A549 (cell line): ENCODE data around the gene FAM118A. TPM values are rescaled to one million over a fixed set of nuclear protein-coding genes. Genes with fewer than 3 reads are reported as not detected.

Experiments used
- ATAC-seq, 2 experiments: fragments of 200-7000 bp in 1 of 2; fragments of >200 bp in 1 of 2; cut with Nextera tagmentation in 1 of 2; cut with Tn5 transposase in 1 of 2; 3 replicates each; pipeline versions ENCODE4 v1.8.0 to v1.9.1; 2018 to 2020; ENCODE audit warnings: mild to moderate bottlenecking in 1 of 2, moderate library complexity in 1 of 2
- CTCF ChIA-PET: fragments of 300-600 bp; sonication (Branson Sonifier 250); formaldehyde crosslinking; extraction: SDS; loops from one replicate; lab custom pipeline; 2021; ENCODE audit warnings: antibody characterized with exemption, inconsistent platforms; lab: Yijun Ruan, JAX
- POLR2A ChIA-PET: fragments of 350-600 bp; formaldehyde crosslinking; extraction: SDS; loops from one replicate; lab custom pipeline; 2021; ENCODE audit warnings: antibody characterized with exemption, inconsistent platforms; lab: Yijun Ruan, JAX
- DNase-seq, 2 experiments: peaks; one replicate each; pipeline versions ENCODE4 v3.0.0 to v3.0.0-alpha.2; 2011 to 2016; ENCODE audit warnings: low read depth in 1 of 2, low spot score in 1 of 2
- FAIRE-seq: peaks from 2 replicates; lab custom pipeline; 2011; peaks lifted over from hg19 to GRCh38; lab: Jason Lieb, UNC
- H3K27ac ChIP-seq, 2 experiments: fragments of >200 bp; sonication (Bioruptor Twin); formaldehyde crosslinking; 3 replicates each; pipeline ENCODE4 v1.5.1; 2016 to 2017
- H3K4me1 ChIP-seq: fragments of >200 bp; sonication (Bioruptor Twin); formaldehyde crosslinking; 3 replicates; pipeline ENCODE4 v1.6.1; 2016
- H3K4me2 ChIP-seq: fragments of >200 bp; sonication (Bioruptor Twin); formaldehyde crosslinking; 3 replicates; pipeline ENCODE4 v1.6.1; 2016
- H3K4me3 ChIP-seq: fragments of >200 bp; sonication (Bioruptor Twin); formaldehyde crosslinking; 3 replicates; pipeline ENCODE4 v1.5.1; 2016
- H3K9me3 ChIP-seq: fragments of >200 bp; sonication (Bioruptor Twin); formaldehyde crosslinking; 3 replicates; pipeline ENCODE4 v1.6.1; 2016
- BHLHE40 ChIP-seq: IDR thresholded peaks from 2 replicates; pipeline ENCODE4 v1.6.1; 2012; ENCODE audit warnings: low read depth, low read length, inconsistent platforms
- CBX2 ChIP-seq: fragments of 200-600 bp; sonication (generic); IDR thresholded peaks from 2 replicates; pipeline ENCODE4 v1.6.1; 2016; ENCODE audit warnings: low read depth, mild to moderate bottlenecking, borderline replicate concordance
- CHD4 ChIP-seq: fragments of 200-600 bp; sonication (generic); IDR thresholded peaks from 2 replicates; pipeline ENCODE4 v1.6.1; 2016; ENCODE audit warnings: antibody characterized with exemption, mild to moderate bottlenecking, borderline replicate concordance
- CTCF ChIP-seq: fragments of >200 bp; sonication (Bioruptor Twin); formaldehyde crosslinking; IDR thresholded peaks from 3 replicates; pipeline ENCODE4 v1.5.1; 2016
- E2F6 ChIP-seq: IDR thresholded peaks from 2 replicates; pipeline ENCODE4 v1.6.1; 2012; ENCODE audit warnings: low read depth, borderline replicate concordance
- EHF ChIP-seq: fragments of 250-450 bp; sonication (Bioruptor Pico); IDR thresholded peaks from 2 replicates; pipeline ENCODE4 v1.5.0; 2020; ENCODE audit warnings: mild to moderate bottlenecking
- ELK1 ChIP-seq: fragments of 150-350 bp; IDR thresholded peaks from 2 replicates; pipeline ENCODE4 v1.6.1; 2014; ENCODE audit warnings: low read depth, mild to moderate bottlenecking, low read length
- ESRRA ChIP-seq: fragments of 150-350 bp; IDR thresholded peaks from 2 replicates; pipeline ENCODE4 v1.6.1; 2014; ENCODE audit warnings: mild to moderate bottlenecking, low read length, borderline replicate concordance
- FOSB ChIP-seq: fragments of 250-450 bp; sonication (Bioruptor Pico); IDR thresholded peaks from 2 replicates; pipeline ENCODE4 v1.5.0; 2020; ENCODE audit warnings: mild to moderate bottlenecking, moderate library complexity
- FOSL2 ChIP-seq, 2 experiments: fragments of 450-650 bp in 1 of 2; fragments of >200 bp in 1 of 2; sonication (Bioruptor Twin) in 1 of 2; formaldehyde crosslinking; IDR thresholded peaks; 2 replicates each; pipeline versions ENCODE4 v1.5.0 to v1.6.1; 2016 to 2020; ENCODE audit warnings: mild to moderate bottlenecking in 1 of 2, moderate library complexity in 1 of 2
- FOXS1 ChIP-seq: fragments of 250-450 bp; sonication (Bioruptor Pico); IDR thresholded peaks from 2 replicates; pipeline ENCODE4 v1.5.0; 2020; ENCODE audit warnings: mild to moderate bottlenecking, moderate library complexity
- HDAC2 ChIP-seq: fragments of 200-600 bp; sonication (generic); IDR thresholded peaks from 2 replicates; pipeline ENCODE4 v1.6.1; 2016
- HMGXB4 ChIP-seq: fragments of 250-450 bp; sonication (Bioruptor Pico); IDR thresholded peaks from 2 replicates; pipeline ENCODE4 v1.5.0; 2021; ENCODE audit warnings: mild to moderate bottlenecking, moderate library complexity, borderline replicate concordance
- HOXA7 ChIP-seq: fragments of 250-450 bp; sonication (Bioruptor Pico); IDR thresholded peaks from 2 replicates; pipeline ENCODE4 v1.5.0; 2020; ENCODE audit warnings: mild to moderate bottlenecking, moderate library complexity
- HOXB5 ChIP-seq: fragments of 250-450 bp; sonication (Bioruptor Pico); IDR thresholded peaks from 2 replicates; pipeline ENCODE4 v1.5.0; 2020; ENCODE audit warnings: mild to moderate bottlenecking, moderate library complexity
- JUN ChIP-seq, 2 experiments: fragments of >200 bp; sonication (Bioruptor Twin); formaldehyde crosslinking; IDR thresholded peaks; 2 replicates in 1 of 2; 3 replicates in 1 of 2; pipeline ENCODE4 v1.6.1; 2016 to 2017
- KDM5A ChIP-seq: fragments of 200-600 bp; sonication (generic); IDR thresholded peaks from 2 replicates; pipeline ENCODE4 v1.6.1; 2016; ENCODE audit warnings: antibody characterized with exemption, mild to moderate bottlenecking
- MYC ChIP-seq: IDR thresholded peaks from 2 replicates; pipeline ENCODE4 v1.6.1; 2012; ENCODE audit warnings: mild to moderate bottlenecking, inconsistent platforms, low read length, improper control_type of control experiment, borderline replicate concordance
- NFE2L2 ChIP-seq: fragments of 150-350 bp; conservative IDR thresholded peaks from 2 replicates; pipeline ENCODE4 v1.6.1; 2014; ENCODE audit warnings: low read length
- POLR2AphosphoS2 ChIP-seq: conservative IDR thresholded peaks from 2 replicates; pipeline ENCODE4 v1.6.1; 2012; ENCODE audit warnings: low read length, improper control_type of control experiment, inconsistent platforms
- RAD21 ChIP-seq, 2 experiments: fragments of >200 bp in 1 of 2; sonication (Bioruptor Twin) in 1 of 2; formaldehyde crosslinking in 1 of 2; IDR thresholded peaks in 1 of 2; conservative IDR thresholded peaks in 1 of 2; 2 replicates in 1 of 2; 3 replicates in 1 of 2; pipeline ENCODE4 v1.6.1; 2012 to 2018; ENCODE audit warnings: inconsistent platforms in 1 of 2
- RARB ChIP-seq: fragments of 250-450 bp; sonication (Bioruptor Pico); IDR thresholded peaks from 2 replicates; pipeline ENCODE4 v1.8.0; 2021; ENCODE audit warnings: mild to moderate bottlenecking, moderate library complexity
- RCOR1 ChIP-seq: fragments of 150-350 bp; IDR thresholded peaks from 2 replicates; pipeline ENCODE4 v1.6.1; 2014; ENCODE audit warnings: antibody characterized with exemption, low read length, low read depth
- RFX5 ChIP-seq: fragments of 450-650 bp; IDR thresholded peaks from 2 replicates; pipeline ENCODE4 v1.7.1; 2014; ENCODE audit warnings: antibody characterized with exemption, mild to moderate bottlenecking, moderate library complexity
- RNF2 ChIP-seq: fragments of 200-600 bp; sonication (generic); IDR thresholded peaks from 2 replicates; pipeline ENCODE4 v1.6.1; 2016; ENCODE audit warnings: low read depth, mild to moderate bottlenecking, antibody characterized with exemption, moderate library complexity, borderline replicate concordance
- SMC3 ChIP-seq: fragments of >200 bp; sonication (Bioruptor Twin); formaldehyde crosslinking; IDR thresholded peaks from 3 replicates; pipeline ENCODE4 v1.6.1; 2018; ENCODE audit warnings: inconsistent platforms
- ZFP36 ChIP-seq: fragments of 450-650 bp; IDR thresholded peaks from 2 replicates; pipeline ENCODE4 v1.6.1; 2014; ENCODE audit warnings: borderline replicate concordance; ENCODE audit not compliant: partially characterized antibody
- ZSCAN20 ChIP-seq: fragments of 250-450 bp; sonication (Bioruptor Pico); IDR thresholded peaks from 2 replicates; pipeline ENCODE4 v1.8.0; 2022; ENCODE audit warnings: mild to moderate bottlenecking, moderate library complexity
- WGBS: methylation state at CpG from one replicate; pipeline ENCODE4 v1.1.6; 2017; ENCODE audit errors: missing lambda C conversion rate; 5-methylcytosine and 5-hydroxymethylcytosine counted together
- polyA plus RNA-seq, 4 experiments: library from polyadenylated mRNA; depleted of rRNA in 3 of 4; stranded (reverse); fragments of >200 nt; fragmentation: RNase III in 1 of 4; extraction: RNeasy Plus Mini Kit Qiagen cat#74134 plus additional on column Dnase treatment in 1 of 4; gene quantifications; 2 replicates in 3 of 4; 3 replicates in 1 of 4; pipeline ENCODE4 v1.2.3, GENCODE V29; 2011 to 2017
- TF ChIP-seq, protein P1 (sequence below): fragments of 250-450 bp; sonication (Bioruptor Pico); IDR thresholded peaks from 2 replicates; pipeline ENCODE4 v1.5.0; 2020; ENCODE audit warnings: low read depth, mild to moderate bottlenecking, moderate library complexity

FAM118A gene
- polyA plus RNA-seq, 2 of the 4 experiments (the other 2 are of a cell fraction): 16.8 to 18.1 TPM

- peak within 1 kb of the TSS in 1 of 2 experiments; percentile 61; a peak in 3 of 6 replicates for H3K27ac ChIP-seq
- ChIA-PET POLR2A (no interaction called here), CTCF (interaction anchor here (1.5 to 1.6 kb wide), 3 partner anchors 12 to 157 kb away, joined by 3 to 7 read pairs (median 4); no protein-coding TSS in a partner anchor)
- 58% methylated on average over 13 of the region's 46 CpGs for WGBS
- peaks cover 9% of the 10 kb centered on the region for H3K4me1 ChIP-seq
- no peaks in the 10 kb centered on the region for H3K9me3 ChIP-seq
- no peak for FAIRE-seq
- peak within 1 kb of the TSS; percentile 44 for H3K4me3 ChIP-seq
- peak in 1 of 2 experiments; percentile 28 for DNase-seq
- peak within 1 kb of the TSS; percentile 97 for H3K4me2 ChIP-seq
- no peak for TF ChIP-seq FOSL2 (IDR thresholded peaks at IDR 0.05)
- TF ChIP-seq FOSL2 (CRISPR knock-in tag; IDR thresholded peaks at IDR 0.05): no peak
- TF ChIP-seq E2F6: no peak
- TF ChIP-seq ESRRA: no peak
- TF ChIP-seq BHLHE40: no peak
- TF ChIP-seq KDM5A: no peak
- no peak for TF ChIP-seq RAD21 (conservative IDR thresholded peaks at IDR 0.05 in 1 of 2, IDR thresholded peaks at IDR 0.05 in 1 of 2)
- TF ChIP-seq RFX5: no peak
- TF ChIP-seq HMGXB4 (CRISPR knock-in tag): no peak
- no peak for TF ChIP-seq HDAC2
- no peak for TF ChIP-seq ZFP36
- TF ChIP-seq CBX2: no peak
- TF ChIP-seq MYC: no peak
- TF ChIP-seq SMC3: no peak
- no peak for TF ChIP-seq HOXA7 (CRISPR knock-in tag)
- no peak for TF ChIP-seq RNF2
- TF ChIP-seq ELK1: no peak
- no peak for TF ChIP-seq CHD4
- no peak for TF ChIP-seq NFE2L2
- ATAC-seq: peak; percentile 91 to 97
Observed at GRCh38 chr22:45284705-45285262, 24.9 kb upstream of the FAM118A start, which contains the start of gene UPK3A. Gene UPK3A, plus strand, starts transcription at chr22:45284949. Its CDS starts 65 bp downstream, at chr22:45285014.

DNA sequence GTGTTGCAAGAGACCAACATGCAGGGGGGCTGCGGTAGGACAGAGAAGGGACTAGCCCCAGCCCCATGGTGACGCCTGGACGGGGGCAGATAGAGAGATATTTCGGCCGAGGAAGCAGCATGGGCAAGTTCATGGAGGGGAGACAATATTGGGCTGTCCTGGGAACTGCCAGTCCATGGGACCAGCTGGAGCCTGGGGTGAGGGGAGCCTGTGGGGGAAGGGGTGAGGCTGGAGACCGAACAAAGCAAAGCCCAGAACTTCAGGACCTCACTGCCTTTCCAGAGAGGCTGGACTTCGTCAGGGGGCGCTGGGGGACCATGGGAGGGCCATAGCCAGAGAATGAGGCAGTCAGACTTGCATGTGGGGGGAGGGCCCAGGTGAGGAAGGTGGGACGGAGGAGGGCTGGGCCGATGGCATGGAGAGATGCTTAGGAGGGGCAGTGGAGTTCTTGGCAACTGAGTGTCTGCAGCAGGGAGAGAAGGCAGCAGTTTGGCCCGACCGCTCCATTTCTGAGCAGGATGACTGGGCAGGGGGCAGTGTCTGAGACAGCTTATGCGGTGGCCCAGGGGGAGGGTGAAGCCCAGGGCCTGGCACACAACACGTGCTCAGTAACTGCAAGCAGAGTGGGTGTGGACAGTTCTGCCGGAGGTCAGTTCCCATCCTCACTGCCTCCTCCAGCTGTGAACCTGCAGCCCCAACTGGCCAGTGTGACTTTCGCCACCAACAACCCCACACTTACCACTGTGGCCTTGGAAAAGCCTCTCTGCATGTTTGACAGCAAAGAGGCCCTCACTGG lies 24.3 kb upstream of the FAM118A start:
- peak overlapping the region in 1 of 2 experiments; percentile 61; a peak in 2 of 6 replicates for H3K27ac ChIP-seq
- DNase-seq (no peak), FAIRE-seq (no peak), ATAC-seq (peak; percentile 23 to 27; a peak in 4 of 6 replicates)
- H3K4me3 ChIP-seq: peak overlapping the region; percentile 44; the same call in 1 of the 3 replicates
- no peaks in the 10 kb centered on the region for H3K9me3 ChIP-seq
- H3K4me2 ChIP-seq: peak overlapping the region; percentile 97
- ChIA-PET CTCF (interaction anchor here (1.5 to 1.6 kb wide), 3 partner anchors 12 to 157 kb away, joined by 3 to 7 read pairs (median 4); no protein-coding TSS in a partner anchor), POLR2A (no interaction called here)
- 67% methylated on average over 12 of the region's 16 CpGs for WGBS
- peaks cover 5% of the 10 kb centered on the region; the same call in 2 of the 3 replicates for H3K4me1 ChIP-seq
- no peak for TF ChIP-seq HDAC2
- no peak for TF ChIP-seq ESRRA
- no peak for TF ChIP-seq CTCF
- TF ChIP-seq POLR2AphosphoS2: no peak
- TF ChIP-seq EHF (CRISPR knock-in tag): no peak
- no peak for TF ChIP-seq RNF2
- no peak for TF ChIP-seq ZSCAN20 (CRISPR knock-in tag)
- TF ChIP-seq RARB (CRISPR knock-in tag): no peak
- no peak for TF ChIP-seq FOXS1 (CRISPR knock-in tag)
- no peak for TF ChIP-seq FOSB (CRISPR knock-in tag)
- TF ChIP-seq CHD4: no peak
- no peak for TF ChIP-seq KDM5A
- TF ChIP-seq RCOR1: no peak
- no peak for TF ChIP-seq HOXB5 (CRISPR knock-in tag)
- TF ChIP-seq, protein P1, sequence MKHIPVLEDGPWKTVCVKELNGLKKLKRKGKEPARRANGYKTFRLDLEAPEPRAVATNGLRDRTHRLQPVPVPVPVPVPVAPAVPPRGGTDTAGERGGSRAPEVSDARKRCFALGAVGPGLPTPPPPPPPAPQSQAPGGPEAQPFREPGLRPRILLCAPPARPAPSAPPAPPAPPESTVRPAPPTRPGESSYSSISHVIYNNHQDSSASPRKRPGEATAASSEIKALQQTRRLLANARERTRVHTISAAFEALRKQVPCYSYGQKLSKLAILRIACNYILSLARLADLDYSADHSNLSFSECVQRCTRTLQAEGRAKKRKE (CRISPR knock-in tag): no peak
- no peak for TF ChIP-seq JUN (IDR thresholded peaks at IDR 0.05)
